NT2/D1 (cell line): ENCODE results near the gene TOPBP1.

ENCODE experiments used
- YY1 ChIP-seq: IDR thresholded peaks from 2 replicates; pipeline ENCODE4 v1.6.1; 2011; ENCODE audit not compliant: insufficient read length, insufficient read depth
- ZNF274 ChIP-seq: IDR thresholded peaks from 2 replicates; pipeline ENCODE4 v1.6.1; 2011; ENCODE audit warnings: mild to moderate bottlenecking, low read depth, low read length

GRCh38 chr3:133649486-133650068 is 12.2 kb downstream of the TOPBP1 start:
- no peak for TF ChIP-seq ZNF274
- no peak for TF ChIP-seq YY1
